ENCODE measurements around the gene PAX1. TPM values are rescaled to one million over a fixed set of nuclear protein-coding genes. Genes with fewer than 3 reads are reported as not detected.

The PAX1 gene
- total RNA-seq, 1 donor from 2014 or later: not detected

DNA sequence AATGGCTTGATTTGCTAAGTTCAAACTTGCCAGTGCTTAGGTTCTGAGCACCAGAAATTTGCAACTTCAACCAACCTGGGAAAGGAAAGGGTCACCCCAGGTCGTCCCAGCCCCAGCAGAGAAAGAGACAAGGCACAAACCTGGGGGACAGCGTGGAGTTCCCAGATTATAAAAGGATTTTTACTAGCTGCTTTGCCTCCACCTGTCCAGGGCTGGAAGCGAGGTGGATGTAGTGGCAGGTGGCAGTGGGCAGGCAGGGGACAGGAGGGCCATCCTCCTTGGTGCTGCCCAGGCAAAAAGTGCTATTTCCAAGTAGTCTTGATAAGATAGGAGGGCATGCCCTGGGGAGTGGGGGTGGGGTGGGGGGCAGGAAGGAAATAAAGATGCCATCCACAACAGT lies 4.9 kb downstream of the PAX1 start:
- H3K27me3 ChIP-seq (ENCODE audit: control insufficient read depth, insufficient read depth, low read length): peaks cover 9% of the 10 kb centered on the region
- H3K4me3 ChIP-seq (ENCODE audit: low read depth, low read length): no peak overlapping the region
- DNase-seq (ENCODE audit: low read depth): no peak
- TF ChIP-seq, protein P1, sequence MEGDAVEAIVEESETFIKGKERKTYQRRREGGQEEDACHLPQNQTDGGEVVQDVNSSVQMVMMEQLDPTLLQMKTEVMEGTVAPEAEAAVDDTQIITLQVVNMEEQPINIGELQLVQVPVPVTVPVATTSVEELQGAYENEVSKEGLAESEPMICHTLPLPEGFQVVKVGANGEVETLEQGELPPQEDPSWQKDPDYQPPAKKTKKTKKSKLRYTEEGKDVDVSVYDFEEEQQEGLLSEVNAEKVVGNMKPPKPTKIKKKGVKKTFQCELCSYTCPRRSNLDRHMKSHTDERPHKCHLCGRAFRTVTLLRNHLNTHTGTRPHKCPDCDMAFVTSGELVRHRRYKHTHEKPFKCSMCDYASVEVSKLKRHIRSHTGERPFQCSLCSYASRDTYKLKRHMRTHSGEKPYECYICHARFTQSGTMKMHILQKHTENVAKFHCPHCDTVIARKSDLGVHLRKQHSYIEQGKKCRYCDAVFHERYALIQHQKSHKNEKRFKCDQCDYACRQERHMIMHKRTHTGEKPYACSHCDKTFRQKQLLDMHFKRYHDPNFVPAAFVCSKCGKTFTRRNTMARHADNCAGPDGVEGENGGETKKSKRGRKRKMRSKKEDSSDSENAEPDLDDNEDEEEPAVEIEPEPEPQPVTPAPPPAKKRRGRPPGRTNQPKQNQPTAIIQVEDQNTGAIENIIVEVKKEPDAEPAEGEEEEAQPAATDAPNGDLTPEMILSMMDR (IDR thresholded peaks at IDR 0.05; ENCODE audit: insufficient read depth, low read length, severe bottlenecking): no peak
- FAIRE-seq: no peak
- H3K36me3 ChIP-seq (ENCODE audit: control insufficient read depth, insufficient read depth, low read length): no peaks in the 10 kb centered on the region

DNA sequence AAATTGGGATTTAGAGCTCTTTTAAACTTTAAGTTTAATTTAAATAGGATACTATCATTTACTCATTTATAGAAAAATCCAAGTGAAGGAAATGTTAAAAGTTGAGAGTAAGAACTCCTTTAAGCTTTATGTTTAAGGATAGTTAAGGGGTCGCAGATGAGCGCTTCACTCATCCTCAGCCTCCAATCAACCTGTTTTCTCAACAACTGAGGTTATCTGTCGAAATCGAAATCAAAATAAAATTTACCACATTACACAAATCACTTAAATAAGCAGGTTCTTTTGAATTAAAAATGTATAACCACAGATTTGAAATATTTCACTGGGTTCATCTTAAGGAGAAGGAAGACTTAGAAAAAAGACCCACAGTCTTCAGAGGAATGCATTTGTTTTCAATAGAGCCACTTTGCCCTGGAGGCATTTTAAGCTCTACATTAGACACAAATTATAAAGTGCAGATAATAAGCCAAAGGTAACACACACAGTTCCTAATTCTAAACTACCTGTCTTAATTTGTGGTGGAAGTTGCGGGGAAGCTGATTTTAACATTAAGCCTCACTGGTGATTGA lies 5.5 kb downstream of the PAX1 start:
- no peak overlapping the region for H3K4me3 ChIP-seq (ENCODE audit: low read depth, low read length)
- FAIRE-seq (no peak), DNase-seq (ENCODE audit: low read depth) (no peak)
- TF ChIP-seq, protein P1 (IDR thresholded peaks at IDR 0.05; ENCODE audit: insufficient read depth, low read length, severe bottlenecking): no peak
- H3K27me3 ChIP-seq (ENCODE audit: control insufficient read depth, insufficient read depth, low read length): peaks cover 9% of the 10 kb centered on the region
- H3K36me3 ChIP-seq (ENCODE audit: control insufficient read depth, insufficient read depth, low read length): no peaks in the 10 kb centered on the region

DNA sequence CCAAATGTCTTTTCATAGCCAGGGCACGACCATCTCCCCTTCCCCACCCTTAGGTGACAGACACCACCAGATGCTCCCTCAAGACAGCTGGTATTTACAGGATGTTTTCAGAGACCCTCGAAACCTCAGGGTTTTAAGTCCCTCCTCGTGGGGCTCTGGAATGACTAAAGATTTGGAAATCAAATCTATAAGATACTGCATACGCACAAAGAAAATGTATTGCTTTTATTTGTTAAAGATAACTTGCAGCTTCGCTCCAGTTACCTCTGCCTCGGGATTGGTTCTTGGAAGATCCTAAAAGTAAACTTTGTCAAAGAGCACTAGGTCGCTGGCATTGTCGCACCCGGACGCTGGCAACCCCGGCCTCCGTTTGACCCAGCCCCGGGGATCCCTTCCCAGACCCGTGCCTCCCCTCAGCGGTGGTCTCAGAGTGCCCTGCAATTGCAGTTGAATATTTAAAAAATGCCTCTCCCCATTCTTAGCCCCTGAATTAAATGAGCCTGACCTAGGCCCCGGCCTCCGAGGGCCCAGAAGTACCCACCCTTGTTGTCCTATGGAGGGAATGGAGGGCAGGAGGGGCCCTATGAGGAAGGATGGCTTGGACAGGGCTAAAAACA lies 7.1 kb downstream of the PAX1 start:
- TF ChIP-seq, protein P1 (IDR thresholded peaks at IDR 0.05; ENCODE audit: insufficient read depth, low read length, severe bottlenecking): no peak

DNA sequence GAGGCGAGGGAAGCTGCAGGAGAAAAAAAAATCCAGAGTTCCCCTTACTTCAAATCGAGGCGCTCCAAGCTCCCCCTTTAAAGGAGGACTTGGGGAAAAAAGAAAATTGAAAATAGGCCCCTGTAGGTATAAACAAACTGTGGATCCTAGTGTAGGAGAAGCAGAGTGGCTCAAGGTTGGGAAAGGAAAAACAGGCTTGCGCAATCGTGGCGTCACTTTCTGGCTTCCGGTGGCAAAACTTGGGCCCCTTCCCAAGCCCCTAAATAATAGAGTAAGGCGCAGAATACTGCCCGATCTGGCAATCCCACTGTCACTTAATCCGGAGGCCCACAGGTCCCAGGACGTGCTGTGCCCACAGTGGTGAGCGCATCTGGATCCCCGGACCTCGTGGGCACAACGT lies 8.0 kb downstream of the PAX1 start:
- TF ChIP-seq, protein P1 (IDR thresholded peaks at IDR 0.05; ENCODE audit: insufficient read depth, low read length, severe bottlenecking): no peak
- FAIRE-seq: no peak

More for the DNA sequence above, 7.1 kb downstream of the PAX1 start:
- H3K36me3 ChIP-seq (ENCODE audit: control insufficient read depth, insufficient read depth, low read length): no peaks in the 10 kb centered on the region
- H3K27me3 ChIP-seq (ENCODE audit: control insufficient read depth, insufficient read depth, low read length): peaks cover 2% of the 10 kb centered on the region
- no peak overlapping the region for H3K4me3 ChIP-seq (ENCODE audit: low read depth, low read length)
- DNase-seq (ENCODE audit: low read depth): no peak
- FAIRE-seq: no peak

DNA sequence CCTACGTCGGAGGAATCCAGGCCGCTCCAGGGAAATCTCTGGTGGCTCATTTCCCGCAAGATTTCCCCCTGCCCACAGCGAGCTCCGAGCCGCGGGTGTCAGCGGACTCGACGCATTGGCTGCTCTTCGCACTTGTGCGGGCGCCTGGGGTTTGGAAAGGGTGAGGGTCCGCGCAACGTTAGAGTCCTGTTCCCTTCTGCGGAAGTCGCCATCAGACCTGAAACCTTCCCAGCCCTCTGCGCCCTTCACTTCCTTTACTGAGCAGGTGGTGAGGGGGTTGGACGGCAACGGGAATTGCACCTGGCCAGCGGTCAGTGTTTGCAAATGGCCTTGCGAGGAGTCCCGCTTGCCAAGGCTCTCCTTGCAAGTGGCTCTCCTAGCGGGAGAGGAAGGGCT lies 8.4 kb downstream of the PAX1 start:
- Histone ChIP-seq H3K27me3 (ENCODE audit: control insufficient read depth, insufficient read depth, low read length) (peaks cover 2% of the 10 kb centered on the region), H3K4me3 (ENCODE audit: low read depth, low read length) (no peak overlapping the region), H3K36me3 (ENCODE audit: control insufficient read depth, insufficient read depth, low read length) (no peaks in the 10 kb centered on the region)
- TF ChIP-seq, protein P1 (IDR thresholded peaks at IDR 0.05; ENCODE audit: insufficient read depth, low read length, severe bottlenecking): no peak
- no peak for DNase-seq (ENCODE audit: low read depth)
- FAIRE-seq: no peak

More for the DNA sequence above, 8.0 kb downstream of the PAX1 start:
- H3K36me3 ChIP-seq (ENCODE audit: control insufficient read depth, insufficient read depth, low read length): no peaks in the 10 kb centered on the region
- peaks cover 2% of the 10 kb centered on the region for H3K27me3 ChIP-seq (ENCODE audit: control insufficient read depth, insufficient read depth, low read length)
- DNase-seq (ENCODE audit: low read depth): no peak
- no peak overlapping the region for H3K4me3 ChIP-seq (ENCODE audit: low read depth, low read length)
